ENCODE measurements around the gene BRD4.

- TF ChIP-seq POLR2A (IDR thresholded peaks at IDR 0.05) (no peak), CTCF (IDR thresholded peaks at IDR 0.05) (no peak)
Observed at GRCh38 chr19:15243236-15243957, 88.9 kb downstream of the BRD4 start.
